ENCODE measurements around the gene VPS35.

- TF ChIP-seq CTCF (IDR thresholded peaks at IDR 0.05): no peak
- TF ChIP-seq POLR2A (IDR thresholded peaks at IDR 0.05): no peak
Observed at GRCh38 chr16:46731691-46732555, 42.9 kb upstream of the VPS35 start.

Measured in body of pancreas (tissue), 4 donors.